Osteocyte (in vitro differentiated cells): ENCODE results near the gene ACTN4. TPM values are rescaled to one million over a fixed set of nuclear protein-coding genes. Genes with fewer than 3 reads are reported as not detected.

Source experiments
- DNase-seq: peaks from one replicate; pipeline ENCODE4 v3.0.0; 2021; ENCODE audit warnings: mixed read lengths; ENCODE audit not compliant: unreplicated experiment; ENCODE audit errors: extremely low spot score
- H3K27ac Mint-ChIP-seq: one replicate; pipeline ENCODE4 v1.8.0; 2021; ENCODE audit warnings: mild to moderate bottlenecking, mixed read lengths; ENCODE audit not compliant: unreplicated experiment
- H3K27me3 Mint-ChIP-seq: one replicate; pipeline ENCODE4 v1.8.0; 2021; ENCODE audit warnings: mixed read lengths; ENCODE audit not compliant: unreplicated experiment
- H3K36me3 Mint-ChIP-seq: one replicate; pipeline ENCODE4 v1.8.0; 2021; ENCODE audit warnings: mixed read lengths; ENCODE audit not compliant: unreplicated experiment
- H3K4me1 Mint-ChIP-seq: one replicate; pipeline ENCODE4 v1.8.0; 2021; ENCODE audit warnings: mixed read lengths; ENCODE audit not compliant: unreplicated experiment
- H3K4me3 Mint-ChIP-seq: one replicate; pipeline ENCODE4 v1.8.0; 2021; ENCODE audit warnings: mild to moderate bottlenecking, moderate library complexity, mixed read lengths; ENCODE audit not compliant: unreplicated experiment
- H3K9me3 Mint-ChIP-seq: one replicate; pipeline ENCODE4 v1.8.0; 2021; ENCODE audit warnings: mixed read lengths; ENCODE audit not compliant: unreplicated experiment
- CTCF ChIP-seq: fragments of 200-600 bp; sonication (generic); IDR thresholded peaks from 2 replicates; pipeline ENCODE4 v1.5.0; 2021; ENCODE audit warnings: antibody characterized with exemption, mild to moderate bottlenecking, moderate library complexity
- total RNA-seq: library from RNA; stranded (reverse); gene quantifications from 2 replicates; pipeline ENCODE4 v1.2.1, GENCODE V29; 2021

Gene ACTN4
- total RNA-seq, 1 donor from 2014 or later: 525 TPM

- Mint-ChIP-seq H3K27ac (no peak overlapping the region), H3K4me3 (peak overlapping the region; percentile 20)
- no peak for TF ChIP-seq CTCF
Measured at GRCh38 chr19:38737281-38737865, 89.9 kb downstream of the ACTN4 start.

DNA sequence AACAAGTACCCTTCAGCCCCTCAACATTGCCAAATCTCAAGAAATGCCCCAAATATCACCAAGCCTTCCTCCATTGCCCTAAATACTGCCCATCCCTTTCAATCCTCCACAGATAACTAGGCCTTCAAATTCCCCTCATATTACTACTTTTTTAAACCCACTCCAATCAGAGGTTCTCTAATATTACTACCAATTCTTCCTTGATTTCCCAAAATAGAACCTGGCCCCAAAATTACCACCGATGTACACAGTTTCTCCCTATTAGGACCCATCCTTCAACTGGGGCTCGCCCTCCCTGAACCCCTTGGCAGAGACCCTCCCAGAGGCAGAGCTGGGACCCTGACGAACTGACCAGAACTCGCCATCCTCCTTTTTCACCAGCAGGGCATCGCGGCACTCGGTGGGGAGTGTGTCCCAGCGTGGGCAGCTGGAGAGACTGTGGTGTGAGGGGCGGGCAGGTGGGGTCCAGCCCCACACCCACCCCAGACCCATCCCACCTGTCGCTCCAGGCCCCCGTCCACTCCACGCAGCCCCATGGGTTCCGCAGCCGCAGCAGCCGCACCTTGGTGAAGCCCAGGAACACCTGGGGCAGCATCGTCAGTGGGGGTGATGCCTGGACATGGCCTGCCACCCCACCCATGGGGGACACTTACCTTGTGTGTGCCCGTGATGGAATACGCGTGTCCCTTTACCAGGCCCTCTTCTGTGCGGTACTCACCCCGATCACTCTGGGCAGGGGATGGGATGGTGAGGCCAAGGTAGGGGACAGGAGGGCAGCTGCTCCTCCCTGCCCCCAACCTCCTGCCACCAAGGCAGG is 90.7 kb downstream of the ACTN4 start:
- peak overlapping the region; percentile 20 for H3K4me3 Mint-ChIP-seq
- no peak overlapping the region for H3K27ac Mint-ChIP-seq
- TF ChIP-seq CTCF: no peak
- H3K36me3 Mint-ChIP-seq: no peaks in the 10 kb centered on the region
- H3K27me3 Mint-ChIP-seq: no peaks in the 10 kb centered on the region
- DNase-seq: no peak
- no peaks in the 10 kb centered on the region for H3K9me3 Mint-ChIP-seq
- peaks cover 20% of the 10 kb centered on the region for H3K4me1 Mint-ChIP-seq

More at GRCh38 chr19:38737281-38737865, 89.9 kb downstream of the ACTN4 start:
- H3K9me3 Mint-ChIP-seq: no peaks in the 10 kb centered on the region
- peaks cover 23% of the 10 kb centered on the region for H3K4me1 Mint-ChIP-seq
- H3K27me3 Mint-ChIP-seq: no peaks in the 10 kb centered on the region
- no peak for DNase-seq
- H3K36me3 Mint-ChIP-seq: no peaks in the 10 kb centered on the region

GRCh38 chr19:38739440-38740256 is 92.2 kb downstream of the ACTN4 start:
- H3K27me3 Mint-ChIP-seq: no peaks in the 10 kb centered on the region
- peaks cover 12% of the 10 kb centered on the region for H3K4me1 Mint-ChIP-seq
- H3K36me3 Mint-ChIP-seq: no peaks in the 10 kb centered on the region
- no peaks in the 10 kb centered on the region for H3K9me3 Mint-ChIP-seq
- DNase-seq: no peak
- no peak overlapping the region for H3K27ac Mint-ChIP-seq
- no peak overlapping the region for H3K4me3 Mint-ChIP-seq
- no peak for TF ChIP-seq CTCF

- no peak for TF ChIP-seq CTCF
- no peak overlapping the region for H3K27ac Mint-ChIP-seq
- no peaks in the 10 kb centered on the region for H3K9me3 Mint-ChIP-seq
- H3K36me3 Mint-ChIP-seq: no peaks in the 10 kb centered on the region
- H3K27me3 Mint-ChIP-seq: no peaks in the 10 kb centered on the region
- peaks cover 6% of the 10 kb centered on the region for H3K4me1 Mint-ChIP-seq
- DNase-seq: no peak
- no peak overlapping the region for H3K4me3 Mint-ChIP-seq
Measured at GRCh38 chr19:38740257-38740592, 92.8 kb downstream of the ACTN4 start.

GRCh38 chr19:38740932-38741331 is 93.5 kb downstream of the ACTN4 start:
- no peak for DNase-seq
- Mint-ChIP-seq H3K4me3 (no peak overlapping the region), H3K4me1 (peaks cover 4% of the 10 kb centered on the region), H3K9me3 (no peaks in the 10 kb centered on the region), H3K27ac (no peak overlapping the region), H3K27me3 (no peaks in the 10 kb centered on the region), H3K36me3 (no peaks in the 10 kb centered on the region)
- TF ChIP-seq CTCF: no peak
